CD1c-positive myeloid dendritic cell (primary cell): ENCODE results near the gene CCDC74A.
"Not testable (repeated sequence)": the region's sequence is repeated elsewhere in the genome, so short reads cannot be mapped to it uniquely, and the experiment has no call there.

Experiments used
- DNase-seq: peaks from one replicate; pipeline ENCODE4 v3.0.0-alpha.2; 2016; ENCODE audit errors: extremely low spot score

The CCDC74A gene

DNA sequence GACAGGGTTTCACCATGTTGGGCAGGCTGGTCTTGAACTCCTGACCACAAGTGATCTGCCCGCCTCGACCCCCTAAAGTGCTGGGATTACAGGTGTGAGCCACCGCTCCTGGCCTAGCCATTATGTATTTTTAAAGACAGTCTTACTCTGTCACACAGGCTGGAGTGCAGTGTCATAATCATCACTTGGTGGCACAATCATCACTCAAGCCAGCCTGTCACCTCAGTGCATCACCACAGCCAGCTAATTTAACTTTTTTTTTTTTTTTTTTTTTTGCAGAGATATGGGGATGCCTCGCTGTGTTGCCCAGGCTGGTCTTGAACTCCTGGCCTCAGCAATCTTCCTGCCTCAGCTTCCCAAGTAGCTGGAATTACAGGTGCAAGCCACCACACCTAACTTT is 24.1 kb upstream of the CCDC74A start:
- not testable (repeated sequence) for DNase-seq

DNA sequence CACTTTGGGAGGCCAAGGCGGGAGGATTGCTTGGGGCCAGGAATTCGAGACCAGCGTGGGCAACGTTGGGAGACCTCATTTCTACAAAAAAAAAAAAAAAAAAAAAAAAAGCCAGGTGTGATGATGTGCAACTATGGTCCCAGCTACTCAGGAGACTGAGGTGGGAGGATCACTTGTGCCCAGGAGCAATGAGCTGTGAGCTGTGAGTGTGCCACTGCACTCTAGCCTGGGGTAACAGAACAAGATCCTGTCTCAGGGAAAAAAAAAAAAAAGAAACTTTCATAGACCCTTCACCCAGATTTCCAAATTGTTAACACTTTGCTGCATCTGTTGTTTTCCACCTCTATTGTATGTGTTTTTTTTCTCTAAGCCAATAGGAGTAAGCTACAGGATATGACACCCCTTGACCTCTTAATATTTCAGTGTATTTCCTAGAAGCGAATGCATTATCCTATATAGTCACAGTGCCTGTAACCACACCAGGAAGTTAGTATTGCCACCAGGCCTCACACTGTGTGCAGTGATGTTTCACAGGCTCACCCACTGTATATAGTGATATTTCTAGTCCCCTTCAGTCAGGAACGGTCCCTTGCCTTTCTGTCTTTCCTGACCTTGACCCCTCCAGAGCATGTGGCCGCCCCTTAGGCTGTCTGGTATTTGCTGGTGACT is 23.5 kb upstream of the CCDC74A start:
- not testable (repeated sequence) for DNase-seq

DNA sequence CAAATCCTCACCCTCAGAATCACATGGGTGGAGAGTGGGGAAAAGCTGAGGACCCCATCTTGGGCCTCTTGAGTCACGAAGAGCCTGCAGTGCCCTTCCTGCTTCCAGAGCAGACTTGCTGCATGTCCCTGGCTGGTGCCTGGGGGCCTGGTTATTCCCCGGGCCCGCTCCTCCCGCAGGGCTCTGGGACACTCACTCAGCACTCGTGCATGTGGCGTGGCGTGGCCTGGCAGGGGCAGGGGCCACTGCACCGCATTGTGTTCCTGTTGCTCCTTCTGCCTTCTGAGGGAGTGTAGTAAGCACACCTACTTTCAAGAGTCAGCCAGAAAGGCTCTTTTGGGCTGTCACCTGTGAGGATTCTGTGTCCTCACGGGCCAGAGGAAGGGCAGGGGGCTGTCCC is 18.1 kb upstream of the CCDC74A start:
- DNase-seq, result no peak

DNA sequence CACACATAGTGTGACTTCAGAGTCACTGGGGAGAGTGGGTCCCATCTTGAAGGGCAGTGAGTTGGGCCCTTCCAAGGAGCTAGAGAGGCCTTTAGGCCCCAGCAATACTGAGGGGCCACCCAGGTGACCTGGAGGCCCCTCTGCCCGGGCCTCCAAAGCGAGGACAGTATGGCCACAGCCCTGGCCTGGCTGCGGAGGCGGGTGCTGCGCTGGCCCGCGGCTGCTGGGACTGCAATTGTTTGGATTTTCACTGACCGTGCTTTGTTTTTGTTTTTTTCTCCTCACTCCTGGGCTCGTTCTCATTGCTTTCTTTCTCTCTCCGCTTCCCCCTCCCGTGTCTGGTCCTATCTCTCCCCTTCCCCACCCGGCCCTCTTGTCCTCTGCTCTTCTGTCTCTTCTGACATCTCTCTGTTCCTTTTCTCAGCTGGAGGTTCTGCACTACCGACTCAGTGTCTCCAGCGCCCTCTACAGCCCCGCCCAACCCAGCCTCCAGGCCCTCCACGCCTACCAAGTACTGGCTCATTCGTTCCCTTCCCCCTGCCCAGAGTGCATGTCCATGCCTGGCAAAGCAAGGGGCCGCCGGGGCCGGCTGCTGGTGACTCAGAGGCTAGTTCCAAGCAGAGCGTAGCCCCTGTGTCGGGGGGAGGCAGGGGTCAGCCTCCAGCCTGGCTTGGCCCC is 16.3 kb upstream of the CCDC74A start:
- not testable (repeated sequence) for DNase-seq

DNA sequence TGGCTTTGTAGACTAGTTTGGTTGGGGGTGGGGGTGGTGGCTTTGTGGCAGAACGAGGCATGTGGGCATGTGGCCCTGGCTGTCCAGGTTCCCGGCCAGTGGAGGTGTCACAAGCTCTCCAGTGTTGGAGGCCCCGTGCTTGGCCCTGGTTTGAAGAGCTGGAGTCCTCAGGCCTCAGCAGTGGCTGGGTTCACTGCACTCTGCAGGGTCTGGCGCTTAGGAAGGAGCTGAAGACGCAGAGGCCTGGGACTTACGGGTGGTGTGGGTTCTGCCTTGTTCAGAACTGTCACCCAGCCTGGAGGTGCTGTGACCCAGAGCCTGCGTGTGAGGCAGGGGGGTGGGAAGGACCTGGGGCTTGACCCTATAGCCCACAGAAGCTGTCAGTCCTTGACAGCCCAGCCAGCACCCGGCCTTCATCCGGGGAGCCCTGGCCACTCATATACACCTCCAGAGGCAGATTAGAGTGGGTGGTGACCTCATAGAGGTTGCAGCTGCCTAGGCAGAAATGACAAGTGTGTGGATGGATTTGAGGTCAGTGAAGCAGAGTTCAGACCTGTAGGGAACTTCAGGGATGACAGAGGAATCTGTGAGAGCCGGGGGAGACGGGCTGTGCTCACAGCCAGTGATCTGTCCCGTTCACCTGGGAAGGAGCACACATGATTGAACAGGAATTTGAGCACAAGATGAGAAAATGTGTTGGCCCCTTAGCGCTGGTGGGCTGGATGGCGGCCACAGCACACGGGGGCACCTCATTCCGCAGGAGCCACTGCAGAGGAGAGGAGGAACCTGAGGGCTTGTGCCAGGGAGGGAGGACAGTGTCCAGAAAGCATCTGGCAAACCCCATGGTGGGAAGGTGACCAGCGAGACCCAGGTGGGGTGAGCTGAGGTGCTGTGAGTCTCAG is 15.5 kb upstream of the CCDC74A start:
- not testable (repeated sequence) for DNase-seq

DNA sequence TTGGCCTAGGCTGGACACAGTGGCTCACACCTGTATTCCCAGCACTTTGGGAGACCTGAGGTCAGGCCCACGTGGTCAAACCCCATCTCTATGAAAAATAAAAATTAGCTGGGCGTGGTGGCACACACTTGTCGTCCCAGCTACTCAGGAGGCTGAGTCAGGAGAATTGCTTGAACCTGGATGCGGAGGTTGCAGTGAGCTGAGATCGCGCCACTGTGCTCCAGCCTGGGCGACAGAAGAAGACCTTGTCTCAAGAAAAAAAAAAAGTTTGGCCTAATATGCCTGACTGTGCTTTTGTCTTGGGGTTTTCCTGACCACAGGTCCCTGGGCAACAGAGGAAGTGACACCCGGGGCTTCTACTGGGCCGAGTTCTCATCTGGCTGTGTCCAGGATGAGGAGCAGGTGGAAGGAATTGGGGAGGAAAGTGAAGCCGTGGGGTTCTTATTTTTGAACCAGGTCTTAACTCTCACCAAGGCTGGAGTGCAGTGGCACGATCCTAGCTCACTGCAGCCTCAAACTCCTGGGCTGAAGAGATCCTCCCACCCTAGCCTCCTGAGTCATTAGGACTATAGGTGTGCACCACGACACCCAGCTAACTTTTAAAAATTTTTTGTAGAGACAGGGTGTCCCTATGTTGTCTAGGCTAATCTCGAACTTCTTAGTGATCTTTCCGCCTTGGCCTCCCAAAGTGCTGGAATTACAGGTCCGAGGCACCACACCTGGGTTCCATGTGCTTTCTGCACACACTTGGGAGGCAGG is 13.1 kb upstream of the CCDC74A start:
- DNase-seq, result not testable (repeated sequence)

DNA sequence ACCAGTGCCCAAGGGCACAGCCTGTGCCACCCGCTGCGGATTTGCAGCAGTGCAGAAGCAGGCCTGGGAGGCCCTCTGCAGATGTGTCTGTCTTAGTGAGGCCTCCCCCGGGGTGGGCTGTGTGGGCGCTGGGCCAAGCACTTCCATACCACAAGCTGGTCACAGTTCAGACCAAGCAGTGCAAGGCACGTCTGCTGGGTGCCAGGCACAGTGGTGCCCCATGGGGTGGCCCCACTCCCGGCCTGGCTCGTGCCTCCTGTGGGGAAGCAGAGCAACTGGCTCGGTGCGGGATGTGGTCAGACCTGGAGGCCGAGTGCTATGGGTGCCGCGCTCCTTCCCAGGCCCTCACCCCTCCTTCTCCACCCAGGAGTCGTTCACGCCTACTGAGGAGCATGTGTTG is 12.5 kb upstream of the CCDC74A start:
- not testable (repeated sequence) for DNase-seq

DNA sequence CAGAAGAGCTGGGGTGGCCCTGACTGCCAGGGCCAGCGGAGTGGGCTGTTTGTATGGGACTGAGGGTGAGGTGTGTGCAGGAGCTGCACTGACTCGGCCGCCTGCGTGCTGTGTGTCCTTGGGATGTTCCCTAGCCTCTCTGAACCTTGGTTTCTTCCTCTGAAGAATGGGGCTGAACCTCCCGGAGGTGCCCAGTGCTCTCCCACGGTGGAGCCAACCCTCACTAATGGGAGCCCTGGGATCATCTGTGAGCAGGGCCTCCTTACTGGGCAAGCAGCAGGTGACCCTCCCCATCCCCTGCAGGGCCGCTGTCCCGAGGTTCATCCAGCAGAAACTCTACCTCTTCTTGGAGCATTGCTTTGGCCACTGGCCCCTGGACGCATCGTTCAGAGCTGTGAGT is 11.7 kb upstream of the CCDC74A start:
- no peak for DNase-seq

DNA sequence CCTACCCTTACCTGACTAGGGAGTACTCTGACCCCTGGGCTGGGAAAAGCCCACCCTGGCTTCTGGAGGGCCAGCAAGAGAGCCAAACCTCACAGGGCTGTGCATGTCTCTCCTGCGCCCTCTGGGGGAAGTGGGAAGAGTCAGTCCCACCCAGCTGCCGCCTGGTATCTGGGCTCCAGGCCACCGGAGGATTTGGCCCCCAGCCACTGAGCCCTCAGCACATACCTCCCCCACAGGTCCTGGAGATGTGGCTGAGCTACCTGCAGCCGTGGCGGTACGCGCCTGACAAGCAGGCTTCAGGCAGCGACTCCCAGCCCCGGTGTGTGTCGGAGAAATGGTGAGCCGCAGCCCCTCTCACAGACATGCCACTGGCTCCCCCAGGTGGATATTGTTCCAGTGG is 11.1 kb upstream of the CCDC74A start:
- not testable (repeated sequence) for DNase-seq

DNA sequence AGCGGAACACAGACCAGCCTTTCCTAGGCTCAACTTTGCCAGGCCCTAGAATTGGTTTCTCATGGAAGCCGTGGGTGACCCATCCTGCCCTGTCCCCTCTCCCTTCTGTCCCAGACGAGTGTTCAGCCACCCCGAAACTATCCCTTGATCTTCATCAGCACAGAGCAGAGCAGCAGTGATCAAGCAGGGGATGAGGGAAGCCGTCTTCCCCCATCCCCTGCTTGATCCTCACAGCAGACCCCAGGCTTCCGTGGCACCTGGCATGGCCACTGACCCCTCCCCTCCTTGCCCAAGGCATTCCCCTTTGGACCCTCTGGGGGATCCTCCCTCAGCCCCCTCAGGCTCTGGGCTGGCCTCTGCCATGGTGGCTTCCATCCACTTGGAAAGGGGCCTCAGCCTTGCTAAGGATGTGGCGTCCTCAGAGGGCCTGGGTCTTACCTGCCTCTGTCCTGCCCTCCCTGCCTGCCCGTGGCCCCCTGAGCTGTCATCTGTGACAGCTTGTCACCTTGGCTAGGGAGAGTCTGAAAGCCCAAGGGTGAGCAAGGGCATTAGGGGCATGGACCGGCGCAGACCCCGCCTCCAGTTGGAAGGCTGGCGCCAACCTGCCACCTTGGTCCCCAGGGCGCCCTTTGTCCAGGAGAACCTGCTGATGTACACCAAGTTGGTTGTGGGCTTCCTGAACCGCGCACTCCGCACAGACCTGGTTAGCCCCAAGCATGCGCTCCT is 10.4 kb upstream of the CCDC74A start:
- no peak for DNase-seq

DNA sequence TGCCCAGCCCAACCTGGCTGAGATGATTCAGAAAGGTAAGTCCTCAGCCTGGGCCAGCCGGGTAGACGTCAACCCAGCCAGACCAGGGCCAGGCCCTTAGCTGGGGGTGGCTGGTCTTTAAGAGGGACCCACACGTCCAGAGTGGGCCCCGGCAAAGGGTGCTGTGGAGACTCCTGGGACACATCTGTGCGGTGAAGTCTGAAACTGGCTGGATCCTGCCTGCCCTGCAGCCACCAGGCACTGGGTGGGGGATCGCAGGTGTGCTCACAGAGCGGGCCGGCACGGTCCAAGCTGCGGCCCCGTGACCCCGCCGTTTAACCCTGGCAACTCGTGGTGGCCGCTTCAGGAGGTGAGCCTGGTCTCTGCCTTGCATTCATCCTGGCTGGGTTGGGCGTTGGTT is 9.8 kb upstream of the CCDC74A start:
- not testable (repeated sequence) for DNase-seq

DNA sequence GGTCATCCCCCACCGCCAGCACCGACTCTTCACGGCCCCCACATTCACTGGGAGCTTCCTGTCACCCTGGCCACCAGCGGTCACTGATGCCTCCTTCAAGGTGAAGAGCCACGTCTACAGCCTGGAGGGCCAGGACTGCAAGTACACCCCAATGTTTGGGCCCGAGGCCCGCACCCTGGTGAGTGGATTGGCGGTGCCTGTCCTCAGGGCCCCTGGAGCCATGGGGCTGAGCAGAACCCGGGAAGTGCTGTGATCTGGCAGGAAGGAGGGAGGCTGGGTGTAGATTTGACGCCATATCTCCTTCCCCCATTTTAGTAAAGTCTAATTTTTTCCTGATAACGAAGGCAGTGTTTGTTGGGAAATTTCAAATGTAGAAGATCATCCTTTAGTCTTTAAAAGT is 9.2 kb upstream of the CCDC74A start:
- not testable (repeated sequence) for DNase-seq

DNA sequence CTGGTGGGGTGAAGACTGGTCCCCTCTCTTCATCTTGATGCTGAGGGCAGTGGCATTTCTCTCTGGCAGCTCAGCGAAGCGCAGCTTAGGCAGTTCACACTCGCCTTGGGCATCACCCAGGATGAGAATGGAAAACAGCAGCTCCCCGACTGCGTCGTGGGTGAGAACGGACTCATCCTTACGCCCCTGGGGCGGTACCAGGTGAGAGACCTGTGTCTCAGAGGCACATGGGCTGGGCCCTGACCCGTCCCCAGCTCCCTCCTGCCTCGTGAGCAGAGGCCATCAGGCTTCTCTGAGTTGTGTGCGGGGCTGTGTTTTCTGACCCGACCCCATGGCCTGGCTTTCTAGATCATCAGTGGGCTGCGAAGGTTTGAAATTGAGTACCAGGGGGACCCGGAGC is 8.2 kb upstream of the CCDC74A start:
- no peak for DNase-seq

DNA sequence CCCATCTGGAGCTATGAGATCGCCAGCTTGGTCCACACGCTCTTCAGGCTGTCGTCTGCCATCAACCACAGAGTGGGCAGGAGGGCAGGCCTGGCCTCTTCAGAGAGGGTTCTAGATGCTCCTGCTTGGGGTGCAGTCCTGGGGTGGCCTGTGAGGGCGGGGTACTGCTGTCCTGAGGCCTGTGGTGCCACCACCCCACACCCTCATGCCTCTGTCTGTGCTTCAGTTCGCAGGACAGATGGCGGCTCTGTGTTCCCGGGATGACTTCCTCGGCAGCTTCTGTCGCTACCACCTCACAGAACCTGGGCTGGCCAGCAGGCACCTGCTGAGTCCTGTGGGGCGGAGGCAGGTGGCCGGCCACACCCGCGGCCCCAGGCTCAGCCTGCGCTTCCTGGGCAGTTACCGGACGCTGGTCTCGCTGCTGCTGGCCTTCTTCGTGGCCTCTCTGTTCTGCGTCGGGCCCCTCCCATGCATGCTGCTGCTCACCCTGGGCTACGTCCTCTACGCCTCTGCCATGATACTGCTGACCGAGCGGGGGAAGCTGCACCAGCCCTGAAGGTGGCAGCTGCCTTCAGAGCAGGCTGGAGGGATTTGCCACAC is 7.7 kb upstream of the CCDC74A start:
- not testable (repeated sequence) for DNase-seq

DNA sequence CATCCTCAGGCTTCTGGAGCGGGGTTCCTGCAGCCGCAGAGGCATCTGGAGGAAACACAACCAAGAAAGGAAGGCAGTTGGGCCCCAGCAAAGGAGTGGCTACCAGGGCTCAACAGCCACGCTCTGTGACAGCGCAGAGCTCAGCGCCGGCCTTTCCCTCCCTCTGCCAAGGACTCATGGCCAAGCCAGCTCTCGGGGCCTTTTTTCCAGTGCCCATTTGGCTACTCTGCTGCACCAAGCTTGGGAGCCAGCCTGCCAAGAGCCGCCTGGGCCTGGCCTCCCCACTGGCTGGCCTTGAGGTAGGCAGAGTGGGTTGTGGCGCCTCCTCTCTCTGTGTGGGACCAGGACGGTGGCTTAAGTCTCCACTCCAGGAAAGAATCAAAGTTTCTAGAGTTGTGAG is 7.2 kb upstream of the CCDC74A start:
- DNase-seq, result no peak

DNA sequence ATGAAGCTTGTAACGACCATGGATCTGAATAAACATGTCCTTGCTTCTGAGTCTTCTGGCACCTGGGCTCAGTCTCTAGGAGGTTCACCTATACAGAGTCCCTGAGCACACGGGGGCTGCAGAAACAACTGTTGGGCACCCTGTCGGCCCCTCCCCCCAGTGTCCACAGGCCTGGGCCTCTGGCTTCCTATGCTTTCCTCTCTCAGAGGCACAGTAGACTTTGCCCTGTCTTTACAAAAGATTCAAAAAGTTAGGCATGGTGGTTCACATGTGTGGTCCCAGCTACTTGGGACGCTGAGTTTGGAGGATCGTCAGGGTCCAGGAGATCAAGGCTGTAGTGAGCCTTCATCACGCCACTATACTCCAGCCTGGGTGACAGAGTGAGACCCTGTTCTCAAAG is 6.2 kb upstream of the CCDC74A start:
- DNase-seq, result not testable (repeated sequence)

DNA sequence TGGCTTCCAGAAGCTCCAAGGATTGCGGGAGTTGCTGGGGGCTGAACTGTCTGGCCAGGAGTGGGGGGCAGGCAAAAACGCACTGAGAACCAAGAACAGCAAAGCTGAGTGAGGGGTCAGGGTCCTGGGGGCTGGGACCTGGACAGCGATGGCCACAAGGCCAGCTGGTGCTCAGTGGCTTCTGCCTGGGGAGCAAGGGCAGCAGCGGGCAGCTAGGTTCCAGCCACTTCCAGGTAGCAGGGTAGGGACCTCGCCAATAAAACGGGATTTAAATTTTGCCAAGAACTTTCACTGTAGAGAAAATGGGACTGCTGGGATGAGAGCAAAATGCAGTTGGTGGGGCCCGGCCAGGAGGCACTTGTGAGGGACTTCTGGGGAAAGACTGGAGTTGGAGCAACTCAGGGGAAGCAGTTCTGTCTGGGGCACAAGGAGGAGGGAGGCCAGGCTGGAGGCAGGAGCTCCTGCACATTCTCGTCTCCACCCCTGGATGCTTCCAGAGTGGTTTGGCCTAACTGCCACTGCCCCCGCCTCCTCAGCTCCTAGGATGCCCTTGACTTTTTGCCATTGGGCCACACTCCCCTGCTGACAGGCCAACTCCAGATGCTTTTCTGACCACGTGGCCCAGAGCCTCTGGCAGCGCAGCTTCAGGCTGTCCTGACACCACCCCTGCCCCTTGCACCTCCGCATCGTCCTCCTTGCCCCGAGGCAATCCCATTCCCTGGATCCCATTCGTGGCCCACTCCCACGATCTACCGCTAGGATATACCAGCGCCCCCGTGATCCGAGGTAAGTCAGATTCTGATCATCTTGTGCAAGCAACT is 5.5 kb upstream of the CCDC74A start:
- DNase-seq, result no peak

DNA sequence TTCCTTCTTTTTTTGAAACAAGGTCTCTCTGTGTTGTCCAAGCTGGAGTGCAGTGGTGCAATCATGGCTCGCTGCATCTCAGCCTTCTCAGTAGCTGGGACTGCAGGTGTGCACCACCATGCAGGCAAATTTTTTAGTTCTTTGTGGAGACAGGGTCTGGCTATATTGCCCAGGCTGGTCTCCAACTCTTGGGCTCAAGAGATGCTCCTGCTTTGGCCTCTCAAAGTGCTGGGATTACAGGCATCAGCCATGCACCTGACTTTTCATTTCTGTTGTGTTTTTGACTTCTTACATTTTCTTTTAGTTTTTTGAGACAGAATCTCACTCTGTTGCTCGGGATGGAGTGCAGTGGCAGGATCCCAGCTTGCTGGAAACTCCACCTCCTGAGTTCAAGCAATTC is 2.4 kb upstream of the CCDC74A start:
- not testable (repeated sequence) for DNase-seq

DNA sequence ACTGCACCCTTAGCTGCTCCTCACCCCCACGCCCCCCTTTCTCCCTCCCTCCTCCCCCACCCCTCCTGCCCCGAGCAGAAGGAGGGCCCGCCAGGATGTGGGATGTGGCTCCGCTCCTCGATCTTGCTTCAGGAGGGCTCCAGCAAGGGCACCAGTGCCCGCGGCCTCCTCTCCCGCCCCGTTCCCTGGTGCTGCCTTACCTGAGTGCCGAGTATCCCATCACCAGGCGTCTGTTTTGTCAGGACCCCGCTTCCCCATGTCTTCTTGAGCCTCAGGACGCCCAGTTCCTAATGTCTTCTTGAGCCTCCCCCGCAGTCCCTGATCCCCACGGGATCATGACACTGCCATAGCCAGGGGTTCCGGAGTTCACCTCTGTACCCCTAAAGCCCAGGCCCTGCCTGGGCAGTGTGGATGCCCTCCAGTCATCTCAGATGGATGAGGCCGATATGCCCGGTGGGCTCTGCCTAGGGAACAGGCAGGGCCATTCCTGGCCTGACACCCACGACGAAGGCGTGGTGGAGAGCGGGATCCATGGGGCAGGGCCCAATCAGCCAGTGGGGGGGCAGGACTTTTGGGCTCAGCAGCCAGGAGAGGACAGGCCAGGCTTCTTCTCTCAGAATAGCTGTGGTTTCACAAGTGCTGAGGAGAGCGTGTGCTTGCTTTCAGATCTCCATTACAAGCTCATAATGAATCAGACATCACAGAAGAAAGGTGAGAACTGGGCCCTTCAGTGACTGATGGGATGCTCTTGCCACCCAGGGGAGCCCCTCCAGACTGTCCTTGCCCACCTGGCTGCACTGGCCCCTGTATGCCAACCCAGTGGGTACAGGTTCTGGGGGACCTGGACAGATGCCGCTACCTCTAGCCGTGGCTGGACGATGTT is 1.5 kb downstream of the CCDC74A start:
- not testable (repeated sequence) for DNase-seq
